GM23338 (cell line): ENCODE results near the gene MBD5.

ENCODE experiments used
- EZH2 ChIP-seq: fragments of 200-600 bp; sonication (generic); IDR thresholded peaks from one replicate; pipeline ENCODE4 v1.8.0; 2017; ENCODE audit warnings: antibody characterized with exemption, mild to moderate bottlenecking, low read depth; ENCODE audit not compliant: unreplicated experiment
- EZH2phosphoT487 ChIP-seq: fragments of 200-600 bp; sonication (generic); IDR thresholded peaks from one replicate; pipeline ENCODE4 v1.8.1; 2018; ENCODE audit warnings: antibody characterized with exemption; ENCODE audit not compliant: unreplicated experiment
- JUNB ChIP-seq: IDR thresholded peaks from one replicate; pipeline ENCODE4 v1.6.1; 2016; ENCODE audit warnings: antibody characterized with exemption; ENCODE audit not compliant: unreplicated experiment
- POLR2AphosphoS5 ChIP-seq: IDR thresholded peaks from 2 replicates; pipeline ENCODE4 v1.6.1; 2016; ENCODE audit warnings: antibody characterized with exemption, low read depth
- STAT1 ChIP-seq: IDR thresholded peaks from one replicate; pipeline ENCODE4 v1.6.1; 2016; ENCODE audit warnings: antibody characterized with exemption; ENCODE audit not compliant: unreplicated experiment
- TF ChIP-seq, protein P1 (sequence below), 2 experiments: fragments of 200-600 bp in 1 of 2; sonication (generic) in 1 of 2; conservative IDR thresholded peaks; 2 replicates each; pipeline versions ENCODE4 v1.5.1 to v1.6.1; 2016 to 2017; ENCODE audit warnings: antibody characterized with exemption in 2 of 2, low read depth in 2 of 2, mild to moderate bottlenecking in 2 of 2, moderate library complexity in 1 of 2
- TF ChIP-seq, protein P2 (sequence below): IDR thresholded peaks from one replicate; pipeline ENCODE4 v1.6.1; 2018; ENCODE audit warnings: antibody characterized with exemption; ENCODE audit not compliant: unreplicated experiment
- TF ChIP-seq, protein P3 (sequence below): IDR thresholded peaks from 2 replicates; pipeline ENCODE4 v1.6.1; 2016; ENCODE audit warnings: antibody characterized with exemption
- TF ChIP-seq, protein P4 (sequence below): fragments of 250-450 bp; sonication (Bioruptor Pico); IDR thresholded peaks from 2 replicates; pipeline ENCODE4 v1.5.0; 2020; ENCODE audit warnings: mild to moderate bottlenecking, moderate library complexity

DNA sequence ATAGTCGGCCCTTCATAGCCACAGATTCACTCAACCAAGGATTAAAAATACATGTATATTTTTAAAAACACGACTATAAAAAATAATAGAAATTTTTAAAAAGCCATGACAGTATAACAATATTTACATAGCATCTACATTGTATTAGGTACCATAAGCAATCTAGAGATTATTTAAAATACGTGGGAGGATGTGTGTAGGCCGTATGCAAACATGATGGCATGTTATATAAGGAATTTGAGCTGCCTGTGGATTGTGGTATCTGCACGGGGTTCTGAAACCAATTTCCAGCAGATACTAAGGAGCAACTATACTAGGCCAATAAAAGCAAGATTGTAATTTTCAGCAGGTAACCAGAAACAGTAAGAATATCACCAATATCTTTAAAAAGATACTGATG lies 6.3 kb upstream of the MBD5 start:
- TF ChIP-seq, protein P1, sequence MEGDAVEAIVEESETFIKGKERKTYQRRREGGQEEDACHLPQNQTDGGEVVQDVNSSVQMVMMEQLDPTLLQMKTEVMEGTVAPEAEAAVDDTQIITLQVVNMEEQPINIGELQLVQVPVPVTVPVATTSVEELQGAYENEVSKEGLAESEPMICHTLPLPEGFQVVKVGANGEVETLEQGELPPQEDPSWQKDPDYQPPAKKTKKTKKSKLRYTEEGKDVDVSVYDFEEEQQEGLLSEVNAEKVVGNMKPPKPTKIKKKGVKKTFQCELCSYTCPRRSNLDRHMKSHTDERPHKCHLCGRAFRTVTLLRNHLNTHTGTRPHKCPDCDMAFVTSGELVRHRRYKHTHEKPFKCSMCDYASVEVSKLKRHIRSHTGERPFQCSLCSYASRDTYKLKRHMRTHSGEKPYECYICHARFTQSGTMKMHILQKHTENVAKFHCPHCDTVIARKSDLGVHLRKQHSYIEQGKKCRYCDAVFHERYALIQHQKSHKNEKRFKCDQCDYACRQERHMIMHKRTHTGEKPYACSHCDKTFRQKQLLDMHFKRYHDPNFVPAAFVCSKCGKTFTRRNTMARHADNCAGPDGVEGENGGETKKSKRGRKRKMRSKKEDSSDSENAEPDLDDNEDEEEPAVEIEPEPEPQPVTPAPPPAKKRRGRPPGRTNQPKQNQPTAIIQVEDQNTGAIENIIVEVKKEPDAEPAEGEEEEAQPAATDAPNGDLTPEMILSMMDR (conservative IDR thresholded peaks at IDR 0.05; ENCODE audit: low read depth in 2 of 2), result no peak
- no peak for TF ChIP-seq EZH2
- TF ChIP-seq, protein P2, sequence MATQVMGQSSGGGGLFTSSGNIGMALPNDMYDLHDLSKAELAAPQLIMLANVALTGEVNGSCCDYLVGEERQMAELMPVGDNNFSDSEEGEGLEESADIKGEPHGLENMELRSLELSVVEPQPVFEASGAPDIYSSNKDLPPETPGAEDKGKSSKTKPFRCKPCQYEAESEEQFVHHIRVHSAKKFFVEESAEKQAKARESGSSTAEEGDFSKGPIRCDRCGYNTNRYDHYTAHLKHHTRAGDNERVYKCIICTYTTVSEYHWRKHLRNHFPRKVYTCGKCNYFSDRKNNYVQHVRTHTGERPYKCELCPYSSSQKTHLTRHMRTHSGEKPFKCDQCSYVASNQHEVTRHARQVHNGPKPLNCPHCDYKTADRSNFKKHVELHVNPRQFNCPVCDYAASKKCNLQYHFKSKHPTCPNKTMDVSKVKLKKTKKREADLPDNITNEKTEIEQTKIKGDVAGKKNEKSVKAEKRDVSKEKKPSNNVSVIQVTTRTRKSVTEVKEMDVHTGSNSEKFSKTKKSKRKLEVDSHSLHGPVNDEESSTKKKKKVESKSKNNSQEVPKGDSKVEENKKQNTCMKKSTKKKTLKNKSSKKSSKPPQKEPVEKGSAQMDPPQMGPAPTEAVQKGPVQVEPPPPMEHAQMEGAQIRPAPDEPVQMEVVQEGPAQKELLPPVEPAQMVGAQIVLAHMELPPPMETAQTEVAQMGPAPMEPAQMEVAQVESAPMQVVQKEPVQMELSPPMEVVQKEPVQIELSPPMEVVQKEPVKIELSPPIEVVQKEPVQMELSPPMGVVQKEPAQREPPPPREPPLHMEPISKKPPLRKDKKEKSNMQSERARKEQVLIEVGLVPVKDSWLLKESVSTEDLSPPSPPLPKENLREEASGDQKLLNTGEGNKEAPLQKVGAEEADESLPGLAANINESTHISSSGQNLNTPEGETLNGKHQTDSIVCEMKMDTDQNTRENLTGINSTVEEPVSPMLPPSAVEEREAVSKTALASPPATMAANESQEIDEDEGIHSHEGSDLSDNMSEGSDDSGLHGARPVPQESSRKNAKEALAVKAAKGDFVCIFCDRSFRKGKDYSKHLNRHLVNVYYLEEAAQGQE, result no peak
- TF ChIP-seq JUNB, result no peak
- TF ChIP-seq, protein P3, sequence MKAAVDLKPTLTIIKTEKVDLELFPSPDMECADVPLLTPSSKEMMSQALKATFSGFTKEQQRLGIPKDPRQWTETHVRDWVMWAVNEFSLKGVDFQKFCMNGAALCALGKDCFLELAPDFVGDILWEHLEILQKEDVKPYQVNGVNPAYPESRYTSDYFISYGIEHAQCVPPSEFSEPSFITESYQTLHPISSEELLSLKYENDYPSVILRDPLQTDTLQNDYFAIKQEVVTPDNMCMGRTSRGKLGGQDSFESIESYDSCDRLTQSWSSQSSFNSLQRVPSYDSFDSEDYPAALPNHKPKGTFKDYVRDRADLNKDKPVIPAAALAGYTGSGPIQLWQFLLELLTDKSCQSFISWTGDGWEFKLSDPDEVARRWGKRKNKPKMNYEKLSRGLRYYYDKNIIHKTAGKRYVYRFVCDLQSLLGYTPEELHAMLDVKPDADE, result no peak
- TF ChIP-seq, protein P4, sequence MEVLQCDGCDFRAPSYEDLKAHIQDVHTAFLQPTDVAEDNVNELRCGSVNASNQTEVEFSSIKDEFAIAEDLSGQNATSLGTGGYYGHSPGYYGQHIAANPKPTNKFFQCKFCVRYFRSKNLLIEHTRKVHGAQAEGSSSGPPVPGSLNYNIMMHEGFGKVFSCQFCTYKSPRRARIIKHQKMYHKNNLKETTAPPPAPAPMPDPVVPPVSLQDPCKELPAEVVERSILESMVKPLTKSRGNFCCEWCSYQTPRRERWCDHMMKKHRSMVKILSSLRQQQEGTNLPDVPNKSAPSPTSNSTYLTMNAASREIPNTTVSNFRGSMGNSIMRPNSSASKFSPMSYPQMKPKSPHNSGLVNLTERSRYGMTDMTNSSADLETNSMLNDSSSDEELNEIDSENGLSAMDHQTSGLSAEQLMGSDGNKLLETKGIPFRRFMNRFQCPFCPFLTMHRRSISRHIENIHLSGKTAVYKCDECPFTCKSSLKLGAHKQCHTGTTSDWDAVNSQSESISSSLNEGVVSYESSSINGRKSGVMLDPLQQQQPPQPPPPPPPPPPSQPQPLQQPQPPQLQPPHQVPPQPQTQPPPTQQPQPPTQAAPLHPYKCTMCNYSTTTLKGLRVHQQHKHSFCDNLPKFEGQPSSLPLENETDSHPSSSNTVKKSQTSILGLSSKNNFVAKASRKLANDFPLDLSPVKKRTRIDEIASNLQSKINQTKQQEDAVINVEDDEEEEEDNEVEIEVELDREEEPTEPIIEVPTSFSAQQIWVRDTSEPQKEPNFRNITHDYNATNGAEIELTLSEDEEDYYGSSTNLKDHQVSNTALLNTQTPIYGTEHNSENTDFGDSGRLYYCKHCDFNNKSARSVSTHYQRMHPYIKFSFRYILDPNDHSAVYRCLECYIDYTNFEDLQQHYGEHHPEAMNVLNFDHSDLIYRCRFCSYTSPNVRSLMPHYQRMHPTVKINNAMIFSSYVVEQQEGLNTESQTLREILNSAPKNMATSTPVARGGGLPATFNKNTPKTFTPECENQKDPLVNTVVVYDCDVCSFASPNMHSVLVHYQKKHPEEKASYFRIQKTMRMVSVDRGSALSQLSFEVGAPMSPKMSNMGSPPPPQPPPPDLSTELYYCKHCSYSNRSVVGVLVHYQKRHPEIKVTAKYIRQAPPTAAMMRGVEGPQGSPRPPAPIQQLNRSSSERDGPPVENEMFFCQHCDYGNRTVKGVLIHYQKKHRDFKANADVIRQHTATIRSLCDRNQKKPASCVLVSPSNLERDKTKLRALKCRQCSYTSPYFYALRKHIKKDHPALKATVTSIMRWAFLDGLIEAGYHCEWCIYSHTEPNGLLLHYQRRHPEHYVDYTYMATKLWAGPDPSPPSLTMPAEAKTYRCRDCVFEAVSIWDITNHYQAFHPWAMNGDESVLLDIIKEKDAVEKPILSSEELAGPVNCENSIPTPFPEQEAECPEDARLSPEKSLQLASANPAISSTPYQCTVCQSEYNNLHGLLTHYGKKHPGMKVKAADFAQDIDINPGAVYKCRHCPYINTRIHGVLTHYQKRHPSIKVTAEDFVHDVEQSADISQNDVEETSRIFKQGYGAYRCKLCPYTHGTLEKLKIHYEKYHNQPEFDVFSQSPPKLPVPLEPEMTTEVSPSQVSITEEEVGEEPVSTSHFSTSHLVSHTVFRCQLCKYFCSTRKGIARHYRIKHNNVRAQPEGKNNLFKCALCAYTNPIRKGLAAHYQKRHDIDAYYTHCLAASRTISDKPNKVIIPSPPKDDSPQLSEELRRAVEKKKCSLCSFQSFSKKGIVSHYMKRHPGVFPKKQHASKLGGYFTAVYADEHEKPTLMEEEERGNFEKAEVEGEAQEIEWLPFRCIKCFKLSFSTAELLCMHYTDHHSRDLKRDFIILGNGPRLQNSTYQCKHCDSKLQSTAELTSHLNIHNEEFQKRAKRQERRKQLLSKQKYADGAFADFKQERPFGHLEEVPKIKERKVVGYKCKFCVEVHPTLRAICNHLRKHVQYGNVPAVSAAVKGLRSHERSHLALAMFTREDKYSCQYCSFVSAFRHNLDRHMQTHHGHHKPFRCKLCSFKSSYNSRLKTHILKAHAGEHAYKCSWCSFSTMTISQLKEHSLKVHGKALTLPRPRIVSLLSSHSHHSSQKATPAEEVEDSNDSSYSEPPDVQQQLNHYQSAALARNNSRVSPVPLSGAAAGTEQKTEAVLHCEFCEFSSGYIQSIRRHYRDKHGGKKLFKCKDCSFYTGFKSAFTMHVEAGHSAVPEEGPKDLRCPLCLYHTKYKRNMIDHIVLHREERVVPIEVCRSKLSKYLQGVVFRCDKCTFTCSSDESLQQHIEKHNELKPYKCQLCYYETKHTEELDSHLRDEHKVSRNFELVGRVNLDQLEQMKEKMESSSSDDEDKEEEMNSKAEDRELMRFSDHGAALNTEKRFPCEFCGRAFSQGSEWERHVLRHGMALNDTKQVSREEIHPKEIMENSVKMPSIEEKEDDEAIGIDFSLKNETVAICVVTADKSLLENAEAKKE (CRISPR knock-in tag), result no peak
- no peak for TF ChIP-seq EZH2phosphoT487
- TF ChIP-seq POLR2AphosphoS5, result no peak
- TF ChIP-seq STAT1, result no peak
